Liver (tissue), 3 donors: ENCODE results near the gene FBXO34.
A peak's percentile ranks its signal among the peaks of the same experiment; 100 is the strongest.

Experiments used
- JUND ChIP-seq, 2 donors: IDR thresholded peaks; 2 replicates each; pipeline ENCODE4 v1.6.1; 2016; ENCODE audit warnings: antibody characterized with exemption in 2 of 2
- SP1 ChIP-seq: IDR thresholded peaks from 2 replicates; pipeline ENCODE4 v1.6.1; 2018; ENCODE audit warnings: antibody characterized with exemption, mild to moderate bottlenecking
- YY1 ChIP-seq: IDR thresholded peaks from 2 replicates; pipeline ENCODE4 v1.6.1; 2016; ENCODE audit warnings: antibody characterized with exemption, mild to moderate bottlenecking
- TF ChIP-seq, protein P1 (sequence below): fragments of 150-350 bp; IDR thresholded peaks from 2 replicates; pipeline ENCODE4 v1.5.1; 2017; ENCODE audit warnings: improper control_type of control experiment, low read depth, low read length; ENCODE audit not compliant: missing input control
- TF ChIP-seq, protein P2 (sequence below): IDR thresholded peaks from 2 replicates; pipeline ENCODE4 v1.6.1; 2016; ENCODE audit warnings: antibody characterized with exemption
- TF ChIP-seq, protein P3 (sequence below): IDR thresholded peaks from 2 replicates; pipeline ENCODE4 v1.6.1; 2016; ENCODE audit warnings: antibody characterized with exemption
- TF ChIP-seq, protein P4 (sequence below): IDR thresholded peaks from 2 replicates; pipeline ENCODE4 v1.6.1; 2016; ENCODE audit warnings: antibody characterized with exemption, mild to moderate bottlenecking
- donor health status: healthy.
- donor health status: healthy.

DNA sequence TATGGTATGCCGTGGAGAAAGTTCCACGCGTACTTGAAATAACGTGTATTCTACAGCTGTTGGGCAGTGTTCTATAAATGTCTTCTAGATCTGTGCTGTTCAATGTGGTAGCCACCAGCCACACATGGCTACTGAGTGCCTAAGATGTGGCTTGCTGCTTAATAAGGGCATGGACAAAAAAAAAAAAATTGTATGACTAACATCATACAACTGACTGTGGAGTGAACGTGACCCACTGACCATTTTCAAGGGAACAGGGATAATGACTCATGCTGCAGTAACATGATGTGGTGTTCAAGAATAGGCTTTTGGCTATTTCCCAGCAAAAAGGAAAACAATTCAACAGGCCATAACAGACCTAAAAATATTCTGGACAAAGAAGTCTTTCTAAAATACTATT lies 127.5 kb downstream of the FBXO34 start:
- TF ChIP-seq JUND (IDR thresholded peaks at IDR 0.05) (peak in 1 of 2 donors; percentile 69), YY1 (no peak), SP1 (no peak)
- TF ChIP-seq, protein P1, sequence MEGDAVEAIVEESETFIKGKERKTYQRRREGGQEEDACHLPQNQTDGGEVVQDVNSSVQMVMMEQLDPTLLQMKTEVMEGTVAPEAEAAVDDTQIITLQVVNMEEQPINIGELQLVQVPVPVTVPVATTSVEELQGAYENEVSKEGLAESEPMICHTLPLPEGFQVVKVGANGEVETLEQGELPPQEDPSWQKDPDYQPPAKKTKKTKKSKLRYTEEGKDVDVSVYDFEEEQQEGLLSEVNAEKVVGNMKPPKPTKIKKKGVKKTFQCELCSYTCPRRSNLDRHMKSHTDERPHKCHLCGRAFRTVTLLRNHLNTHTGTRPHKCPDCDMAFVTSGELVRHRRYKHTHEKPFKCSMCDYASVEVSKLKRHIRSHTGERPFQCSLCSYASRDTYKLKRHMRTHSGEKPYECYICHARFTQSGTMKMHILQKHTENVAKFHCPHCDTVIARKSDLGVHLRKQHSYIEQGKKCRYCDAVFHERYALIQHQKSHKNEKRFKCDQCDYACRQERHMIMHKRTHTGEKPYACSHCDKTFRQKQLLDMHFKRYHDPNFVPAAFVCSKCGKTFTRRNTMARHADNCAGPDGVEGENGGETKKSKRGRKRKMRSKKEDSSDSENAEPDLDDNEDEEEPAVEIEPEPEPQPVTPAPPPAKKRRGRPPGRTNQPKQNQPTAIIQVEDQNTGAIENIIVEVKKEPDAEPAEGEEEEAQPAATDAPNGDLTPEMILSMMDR = no peak
- TF ChIP-seq, protein P2, sequence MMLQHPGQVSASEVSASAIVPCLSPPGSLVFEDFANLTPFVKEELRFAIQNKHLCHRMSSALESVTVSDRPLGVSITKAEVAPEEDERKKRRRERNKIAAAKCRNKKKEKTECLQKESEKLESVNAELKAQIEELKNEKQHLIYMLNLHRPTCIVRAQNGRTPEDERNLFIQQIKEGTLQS = no peak
- TF ChIP-seq, protein P3, sequence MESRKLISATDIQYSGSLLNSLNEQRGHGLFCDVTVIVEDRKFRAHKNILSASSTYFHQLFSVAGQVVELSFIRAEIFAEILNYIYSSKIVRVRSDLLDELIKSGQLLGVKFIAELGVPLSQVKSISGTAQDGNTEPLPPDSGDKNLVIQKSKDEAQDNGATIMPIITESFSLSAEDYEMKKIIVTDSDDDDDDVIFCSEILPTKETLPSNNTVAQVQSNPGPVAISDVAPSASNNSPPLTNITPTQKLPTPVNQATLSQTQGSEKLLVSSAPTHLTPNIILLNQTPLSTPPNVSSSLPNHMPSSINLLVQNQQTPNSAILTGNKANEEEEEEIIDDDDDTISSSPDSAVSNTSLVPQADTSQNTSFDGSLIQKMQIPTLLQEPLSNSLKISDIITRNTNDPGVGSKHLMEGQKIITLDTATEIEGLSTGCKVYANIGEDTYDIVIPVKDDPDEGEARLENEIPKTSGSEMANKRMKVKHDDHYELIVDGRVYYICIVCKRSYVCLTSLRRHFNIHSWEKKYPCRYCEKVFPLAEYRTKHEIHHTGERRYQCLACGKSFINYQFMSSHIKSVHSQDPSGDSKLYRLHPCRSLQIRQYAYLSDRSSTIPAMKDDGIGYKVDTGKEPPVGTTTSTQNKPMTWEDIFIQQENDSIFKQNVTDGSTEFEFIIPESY = no peak
- TF ChIP-seq, protein P4, sequence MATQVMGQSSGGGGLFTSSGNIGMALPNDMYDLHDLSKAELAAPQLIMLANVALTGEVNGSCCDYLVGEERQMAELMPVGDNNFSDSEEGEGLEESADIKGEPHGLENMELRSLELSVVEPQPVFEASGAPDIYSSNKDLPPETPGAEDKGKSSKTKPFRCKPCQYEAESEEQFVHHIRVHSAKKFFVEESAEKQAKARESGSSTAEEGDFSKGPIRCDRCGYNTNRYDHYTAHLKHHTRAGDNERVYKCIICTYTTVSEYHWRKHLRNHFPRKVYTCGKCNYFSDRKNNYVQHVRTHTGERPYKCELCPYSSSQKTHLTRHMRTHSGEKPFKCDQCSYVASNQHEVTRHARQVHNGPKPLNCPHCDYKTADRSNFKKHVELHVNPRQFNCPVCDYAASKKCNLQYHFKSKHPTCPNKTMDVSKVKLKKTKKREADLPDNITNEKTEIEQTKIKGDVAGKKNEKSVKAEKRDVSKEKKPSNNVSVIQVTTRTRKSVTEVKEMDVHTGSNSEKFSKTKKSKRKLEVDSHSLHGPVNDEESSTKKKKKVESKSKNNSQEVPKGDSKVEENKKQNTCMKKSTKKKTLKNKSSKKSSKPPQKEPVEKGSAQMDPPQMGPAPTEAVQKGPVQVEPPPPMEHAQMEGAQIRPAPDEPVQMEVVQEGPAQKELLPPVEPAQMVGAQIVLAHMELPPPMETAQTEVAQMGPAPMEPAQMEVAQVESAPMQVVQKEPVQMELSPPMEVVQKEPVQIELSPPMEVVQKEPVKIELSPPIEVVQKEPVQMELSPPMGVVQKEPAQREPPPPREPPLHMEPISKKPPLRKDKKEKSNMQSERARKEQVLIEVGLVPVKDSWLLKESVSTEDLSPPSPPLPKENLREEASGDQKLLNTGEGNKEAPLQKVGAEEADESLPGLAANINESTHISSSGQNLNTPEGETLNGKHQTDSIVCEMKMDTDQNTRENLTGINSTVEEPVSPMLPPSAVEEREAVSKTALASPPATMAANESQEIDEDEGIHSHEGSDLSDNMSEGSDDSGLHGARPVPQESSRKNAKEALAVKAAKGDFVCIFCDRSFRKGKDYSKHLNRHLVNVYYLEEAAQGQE = no peak
